ENCODE results near the gene TBXAS1. TPM values are rescaled to one million over a fixed set of nuclear protein-coding genes. Genes with fewer than 3 reads are reported as not detected.
"Not testable (repeated sequence)": the region's sequence is repeated elsewhere in the genome, so short reads cannot be mapped to it uniquely, and the experiment has no call there.

TBXAS1 gene
- total RNA-seq, 2 donors from 2014 or later, result 12.0 to 17.0 TPM

DNA sequence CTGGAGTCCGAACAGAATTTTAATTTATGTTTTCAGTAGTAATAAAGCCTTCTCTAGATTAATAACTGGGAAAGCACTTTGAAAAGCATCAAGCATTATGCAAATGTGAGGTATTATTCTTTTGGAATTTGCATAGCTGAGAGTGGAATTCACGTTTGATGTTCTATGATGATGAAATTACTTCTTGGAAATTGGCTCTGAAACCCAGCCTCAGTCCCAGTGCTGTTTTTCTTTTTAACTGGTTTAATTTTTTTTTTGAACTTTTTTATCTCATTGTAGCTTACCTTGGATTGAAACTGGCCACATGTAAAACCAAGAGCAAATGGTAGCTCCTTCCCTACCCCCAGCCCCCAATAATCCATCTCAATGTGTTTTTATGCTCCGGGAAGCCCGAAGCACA lies 1.2 kb downstream of the TBXAS1 start:
- TF ChIP-seq, protein P1, sequence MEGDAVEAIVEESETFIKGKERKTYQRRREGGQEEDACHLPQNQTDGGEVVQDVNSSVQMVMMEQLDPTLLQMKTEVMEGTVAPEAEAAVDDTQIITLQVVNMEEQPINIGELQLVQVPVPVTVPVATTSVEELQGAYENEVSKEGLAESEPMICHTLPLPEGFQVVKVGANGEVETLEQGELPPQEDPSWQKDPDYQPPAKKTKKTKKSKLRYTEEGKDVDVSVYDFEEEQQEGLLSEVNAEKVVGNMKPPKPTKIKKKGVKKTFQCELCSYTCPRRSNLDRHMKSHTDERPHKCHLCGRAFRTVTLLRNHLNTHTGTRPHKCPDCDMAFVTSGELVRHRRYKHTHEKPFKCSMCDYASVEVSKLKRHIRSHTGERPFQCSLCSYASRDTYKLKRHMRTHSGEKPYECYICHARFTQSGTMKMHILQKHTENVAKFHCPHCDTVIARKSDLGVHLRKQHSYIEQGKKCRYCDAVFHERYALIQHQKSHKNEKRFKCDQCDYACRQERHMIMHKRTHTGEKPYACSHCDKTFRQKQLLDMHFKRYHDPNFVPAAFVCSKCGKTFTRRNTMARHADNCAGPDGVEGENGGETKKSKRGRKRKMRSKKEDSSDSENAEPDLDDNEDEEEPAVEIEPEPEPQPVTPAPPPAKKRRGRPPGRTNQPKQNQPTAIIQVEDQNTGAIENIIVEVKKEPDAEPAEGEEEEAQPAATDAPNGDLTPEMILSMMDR (IDR thresholded peaks at IDR 0.05), result no peak
- H3K9me3 ChIP-seq, result no peaks in the 10 kb centered on the region
- peak overlapping the region; percentile 19 to 47 for H3K9ac ChIP-seq (ENCODE audit: low read depth in 2 of 2, low read length in 2 of 2)
- no peaks in the 10 kb centered on the region for H3K36me3 ChIP-seq
- no peak for DNase-seq
- peak overlapping the region; percentile 3 for H3K4me3 ChIP-seq
- intact Hi-C loops (cut with DNase I), result no loop called here
- H3K27me3 ChIP-seq, result no peaks in the 10 kb centered on the region
- H3K4me1 ChIP-seq, result no peaks in the 10 kb centered on the region
- peak overlapping the region; percentile 72 for H3K27ac ChIP-seq

DNA sequence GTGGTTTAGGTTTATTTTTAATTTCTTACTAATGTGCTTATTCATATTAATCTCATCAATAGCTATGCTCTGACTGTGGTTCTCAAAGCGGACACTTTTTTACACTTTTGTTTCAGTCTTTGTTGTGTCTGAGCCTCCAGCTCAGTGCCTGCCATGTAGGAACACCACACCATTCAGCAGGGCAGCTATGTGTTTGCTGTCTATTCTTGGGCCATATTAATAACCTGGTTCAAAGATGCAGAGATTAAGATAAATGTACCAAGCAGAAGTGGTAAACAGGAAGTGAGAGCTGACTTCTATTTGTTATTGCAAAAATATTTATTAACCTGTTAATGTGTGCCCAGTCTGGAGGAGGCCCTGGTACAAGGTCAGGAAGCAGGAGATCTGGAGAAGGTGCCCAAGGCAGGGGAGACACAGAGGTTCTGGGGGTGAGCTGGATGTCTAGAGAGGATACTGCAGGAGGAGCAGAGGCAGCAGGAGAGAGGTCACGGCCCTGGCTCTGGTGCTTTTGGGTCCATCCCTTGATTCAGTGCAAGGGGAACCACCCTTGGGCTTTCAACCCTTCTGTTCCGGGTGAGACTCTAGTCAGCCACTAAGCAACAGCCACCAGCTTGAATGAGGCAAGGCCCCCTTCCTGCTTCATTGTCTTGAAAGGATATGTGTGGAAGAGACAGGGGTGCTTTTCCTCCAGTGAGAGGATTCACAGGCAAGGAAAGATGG lies 1.9 kb downstream of the TBXAS1 start:
- H3K4me1 ChIP-seq, result no peaks in the 10 kb centered on the region
- peak overlapping the region; percentile 72 for H3K27ac ChIP-seq
- H3K27me3 ChIP-seq, result no peaks in the 10 kb centered on the region
- H3K9ac ChIP-seq (ENCODE audit: low read depth in 2 of 2, low read length in 2 of 2), result peak overlapping the region in 1 of 2 donors; percentile 19
- intact Hi-C loops (cut with DNase I), result no loop called here
- H3K9me3 ChIP-seq, result no peaks in the 10 kb centered on the region
- TF ChIP-seq, protein P1 (IDR thresholded peaks at IDR 0.05), result no peak
- peak overlapping the region; percentile 3 for H3K4me3 ChIP-seq
- no peaks in the 10 kb centered on the region for H3K36me3 ChIP-seq
- DNase-seq, result no peak

DNA sequence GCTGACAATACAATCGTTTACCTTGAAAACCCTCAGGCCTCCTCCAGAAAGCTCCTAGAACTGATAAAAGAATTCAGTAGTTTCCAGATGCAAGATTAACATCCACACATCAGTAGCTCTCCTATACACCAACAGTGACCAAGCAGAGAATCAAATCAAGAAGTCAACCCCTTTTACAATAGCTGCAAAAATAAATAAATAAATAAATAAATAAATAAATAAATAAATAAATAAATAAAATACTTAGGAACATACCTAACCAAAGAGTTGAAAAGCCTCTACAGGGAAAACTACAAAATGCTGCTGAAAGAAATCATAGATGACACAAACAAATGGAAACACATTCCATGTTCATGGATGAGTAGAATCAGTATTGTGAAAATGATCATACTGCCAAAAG lies 6.8 kb downstream of the TBXAS1 start:
- H3K4me3 ChIP-seq; H3K27ac ChIP-seq; H3K27me3 ChIP-seq; H3K9ac ChIP-seq (ENCODE audit: low read depth in 2 of 2, low read length in 2 of 2); H3K4me1 ChIP-seq; H3K36me3 ChIP-seq; DNase-seq; H3K9me3 ChIP-seq; intact Hi-C loops (cut with DNase I): not testable (repeated sequence)

DNA sequence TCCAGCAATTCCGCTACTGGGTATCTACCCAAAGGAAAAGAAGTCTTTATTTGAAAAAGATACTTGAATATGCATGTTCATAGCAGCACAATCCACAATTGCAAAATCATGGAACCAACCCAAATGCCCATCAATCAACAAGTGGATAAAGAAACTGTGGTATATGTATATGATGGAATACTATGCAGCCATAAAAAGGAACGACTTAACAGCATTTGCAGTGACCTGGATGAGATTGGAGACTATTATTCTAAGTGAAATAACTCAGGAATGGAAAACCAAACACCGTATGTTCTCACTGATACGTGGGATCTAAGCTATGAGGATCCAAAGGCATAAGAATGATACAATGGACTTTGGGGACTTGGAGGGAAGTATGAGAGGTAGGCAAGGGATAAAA lies 8.2 kb downstream of the TBXAS1 start:
- intact Hi-C loops (cut with DNase I); DNase-seq; H3K4me1 ChIP-seq; H3K27me3 ChIP-seq; H3K4me3 ChIP-seq; H3K36me3 ChIP-seq; H3K9me3 ChIP-seq; H3K27ac ChIP-seq; H3K9ac ChIP-seq (ENCODE audit: low read depth in 2 of 2, low read length in 2 of 2): not testable (repeated sequence)

DNA sequence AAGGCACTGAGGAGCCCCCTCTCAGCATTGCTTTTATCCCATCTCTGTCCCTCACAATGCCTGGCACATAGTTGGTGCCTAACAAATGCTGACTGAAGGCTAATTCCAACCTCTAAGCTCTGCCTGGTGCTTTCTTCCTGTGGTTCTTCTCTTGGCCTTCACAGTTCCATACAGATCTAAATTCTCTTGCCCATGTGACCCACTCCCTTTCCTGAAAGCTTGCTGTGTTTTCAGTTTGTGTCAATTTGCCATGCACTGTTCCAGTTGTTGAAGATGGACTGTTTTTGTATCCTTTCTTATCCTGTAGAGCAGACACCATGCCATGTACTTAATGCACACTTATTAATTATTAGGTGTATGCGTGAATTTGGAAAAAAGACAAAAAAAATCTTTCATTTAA lies 9.2 kb downstream of the TBXAS1 start:
- no peaks in the 10 kb centered on the region for H3K36me3 ChIP-seq
- DNase-seq, result no peak
- TF ChIP-seq, protein P1 (IDR thresholded peaks at IDR 0.05), result no peak
- no peak overlapping the region for H3K27ac ChIP-seq
- no peaks in the 10 kb centered on the region for H3K9me3 ChIP-seq
- no peak overlapping the region for H3K4me3 ChIP-seq
- H3K4me1 ChIP-seq, result no peaks in the 10 kb centered on the region
- H3K9ac ChIP-seq (ENCODE audit: low read depth in 2 of 2, low read length in 2 of 2), result no peak overlapping the region
- intact Hi-C loops (cut with DNase I), result no loop called here
- H3K27me3 ChIP-seq, result no peaks in the 10 kb centered on the region

DNA sequence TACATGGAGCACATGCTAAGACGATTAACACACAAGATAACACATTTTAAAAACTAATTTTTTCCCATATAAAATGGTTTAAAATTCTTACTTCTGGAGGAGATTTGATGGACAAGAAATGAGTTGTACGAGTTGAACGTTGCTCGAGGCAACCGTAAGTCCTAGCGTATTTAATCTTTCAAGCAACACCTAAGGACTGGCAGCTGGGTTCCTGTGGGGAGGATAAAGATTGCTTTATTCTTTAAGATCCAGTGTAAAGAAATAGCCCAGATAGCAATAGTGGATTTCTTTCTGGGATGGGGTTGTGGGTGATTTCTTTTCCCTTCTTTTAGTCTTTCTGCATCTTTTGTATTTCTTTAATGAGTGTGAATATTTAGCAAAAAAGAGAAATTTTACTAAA lies 9.8 kb downstream of the TBXAS1 start:
- H3K27me3 ChIP-seq, result no peaks in the 10 kb centered on the region
- no peaks in the 10 kb centered on the region for H3K4me1 ChIP-seq
- DNase-seq, result no peak
- TF ChIP-seq, protein P1 (IDR thresholded peaks at IDR 0.05), result no peak
- no peak overlapping the region for H3K27ac ChIP-seq
- H3K4me3 ChIP-seq, result no peak overlapping the region
- no peak overlapping the region for H3K9ac ChIP-seq (ENCODE audit: low read depth in 2 of 2, low read length in 2 of 2)
- H3K9me3 ChIP-seq, result no peaks in the 10 kb centered on the region
- intact Hi-C loops (cut with DNase I), result no loop called here
- H3K36me3 ChIP-seq, result no peaks in the 10 kb centered on the region
